ENCODE data around the gene CACNG4.

The CACNG4 gene

GRCh38 chr17:66943484-66943883, 21.0 kb upstream of the CACNG4 start:
- in situ Hi-C loops (cut with HindIII; ENCODE audit: low sequenced_read_pairs) = no loop called here

- in situ Hi-C loops (cut with HindIII; ENCODE audit: low sequenced_read_pairs) = no loop called here
Measured at GRCh38 chr17:66944351-66945146, 20.0 kb upstream of the CACNG4 start.

- in situ Hi-C loops (cut with HindIII; ENCODE audit: low sequenced_read_pairs) = no loop called here
Measured at GRCh38 chr17:66945147-66945835, 19.2 kb upstream of the CACNG4 start.

- in situ Hi-C loops (cut with HindIII; ENCODE audit: low sequenced_read_pairs) = no loop called here
Measured at GRCh38 chr17:66946251-66946650, 18.3 kb upstream of the CACNG4 start.

- in situ Hi-C loops (cut with HindIII; ENCODE audit: low sequenced_read_pairs) = no loop called here
Measured at GRCh38 chr17:66947311-66947710, 17.2 kb upstream of the CACNG4 start.

- in situ Hi-C loops (cut with HindIII; ENCODE audit: low sequenced_read_pairs) = no loop called here
Measured at GRCh38 chr17:66948061-66948750, 16.3 kb upstream of the CACNG4 start.

- in situ Hi-C loops (cut with HindIII; ENCODE audit: low sequenced_read_pairs) = no loop called here
Measured at GRCh38 chr17:66949501-66949900, 15.0 kb upstream of the CACNG4 start.

- in situ Hi-C loops (cut with HindIII; ENCODE audit: low sequenced_read_pairs) = no loop called here
Measured at GRCh38 chr17:66950325-66950724, 14.2 kb upstream of the CACNG4 start.

GRCh38 chr17:66950886-66951604, 13.5 kb upstream of the CACNG4 start:
- in situ Hi-C loops (cut with HindIII; ENCODE audit: low sequenced_read_pairs) = no loop called here

- in situ Hi-C loops (cut with HindIII; ENCODE audit: low sequenced_read_pairs) = no loop called here
Measured at GRCh38 chr17:66951605-66951953, 12.9 kb upstream of the CACNG4 start.

- in situ Hi-C loops (cut with HindIII; ENCODE audit: low sequenced_read_pairs) = no loop called here
Measured at GRCh38 chr17:66952031-66952524, 12.4 kb upstream of the CACNG4 start.

GRCh38 chr17:66952681-66953629, 11.6 kb upstream of the CACNG4 start:
- in situ Hi-C loops (cut with HindIII; ENCODE audit: low sequenced_read_pairs) = no loop called here

- in situ Hi-C loops (cut with HindIII; ENCODE audit: low sequenced_read_pairs) = no loop called here
Measured at GRCh38 chr17:66953630-66954020, 10.9 kb upstream of the CACNG4 start.

GRCh38 chr17:66954632-66955031, 9.9 kb upstream of the CACNG4 start:
- in situ Hi-C loops (cut with HindIII; ENCODE audit: low sequenced_read_pairs) = no loop called here

- in situ Hi-C loops (cut with HindIII; ENCODE audit: low sequenced_read_pairs) = no loop called here
Measured at GRCh38 chr17:66955821-66956220, 8.7 kb upstream of the CACNG4 start.

- in situ Hi-C loops (cut with HindIII; ENCODE audit: low sequenced_read_pairs) = no loop called here
Measured at GRCh38 chr17:66956941-66957340, 7.6 kb upstream of the CACNG4 start.

GRCh38 chr17:66957343-66957742, 7.2 kb upstream of the CACNG4 start:
- in situ Hi-C loops (cut with HindIII; ENCODE audit: low sequenced_read_pairs) = no loop called here

GRCh38 chr17:66957951-66958579, 6.4 kb upstream of the CACNG4 start:
- in situ Hi-C loops (cut with HindIII; ENCODE audit: low sequenced_read_pairs) = no loop called here

GRCh38 chr17:66959641-66960375, 4.7 kb upstream of the CACNG4 start:
- in situ Hi-C loops (cut with HindIII; ENCODE audit: low sequenced_read_pairs) = loop anchor here (5.0 kb wide), 1 partner anchor 42 kb away; no protein-coding TSS in a partner anchor
